ENCODE data around the gene LRTM2. TPM values are rescaled to one million over a fixed set of nuclear protein-coding genes. Genes with fewer than 3 reads are reported as not detected.

LRTM2 gene
- total and polyA plus RNA-seq, 2 experiments from 2014 or later: not detected

GRCh38 chr12:1872001-1872400, 51.6 kb downstream of the LRTM2 start:
- H3K9me3 ChIP-seq (ENCODE audit: low read depth): no peaks in the 10 kb centered on the region
- H4K20me1 ChIP-seq (ENCODE audit: insufficient read depth): no peaks in the 10 kb centered on the region
- H3K9ac ChIP-seq: no peak overlapping the region
- TF ChIP-seq EZH2 (IDR thresholded peaks at IDR 0.05; ENCODE audit: insufficient read depth, poor library complexity, severe bottlenecking): no peak
- no peak for TF ChIP-seq EZH2phosphoT487 (IDR thresholded peaks at IDR 0.05; ENCODE audit: insufficient read depth, low read depth)
- H3K4me2 ChIP-seq (ENCODE audit: unreplicated experiment): no peak overlapping the region
- H3K36me3 ChIP-seq (ENCODE audit: low read depth): no peaks in the 10 kb centered on the region
- no peaks in the 10 kb centered on the region for H3F3A ChIP-seq (ENCODE audit: insufficient read depth)
- no peak overlapping the region for H2AFZ ChIP-seq
- H3K4me3 ChIP-seq: no peak overlapping the region
- 14 to 15% methylated on average over 6 of the region's 6 CpGs for WGBS, 2 experiments (ENCODE audit: low coverage in 1 of 2, low lambda C conversion rate in 2 of 2, missing lambda C conversion rate in 2 of 2)
- peaks cover 59% of the 10 kb centered on the region for H3K27me3 ChIP-seq (replicated peaks; ENCODE audit: insufficient read depth)
- no peak for DNase-seq
- H3K9me2 ChIP-seq (ENCODE audit: insufficient read depth): no peaks in the 10 kb centered on the region
- no peaks in the 10 kb centered on the region for H3K4me1 ChIP-seq (ENCODE audit: insufficient read depth)
- H3K27ac ChIP-seq: no peak overlapping the region
- in situ Hi-C loops (cut with MboI): no loop called here
- no peaks in the 10 kb centered on the region for H3K79me2 ChIP-seq (ENCODE audit: insufficient read depth)

GRCh38 chr12:1872448-1872847, 52.1 kb downstream of the LRTM2 start:
- no peaks in the 10 kb centered on the region for H3K79me2 ChIP-seq (ENCODE audit: insufficient read depth)
- H3K36me3 ChIP-seq (ENCODE audit: low read depth): no peaks in the 10 kb centered on the region
- no peaks in the 10 kb centered on the region for H3K9me2 ChIP-seq (ENCODE audit: insufficient read depth)
- H3K27ac ChIP-seq: no peak overlapping the region
- H3K27me3 ChIP-seq (replicated peaks; ENCODE audit: insufficient read depth): peaks cover 57% of the 10 kb centered on the region
- H3K9me3 ChIP-seq (ENCODE audit: low read depth): no peaks in the 10 kb centered on the region
- H3F3A ChIP-seq (ENCODE audit: insufficient read depth): no peaks in the 10 kb centered on the region
- no peak overlapping the region for H3K4me2 ChIP-seq (ENCODE audit: unreplicated experiment)
- no peaks in the 10 kb centered on the region for H4K20me1 ChIP-seq (ENCODE audit: insufficient read depth)
- H3K9ac ChIP-seq: no peak overlapping the region
- no peak for TF ChIP-seq EZH2phosphoT487 (IDR thresholded peaks at IDR 0.05; ENCODE audit: insufficient read depth, low read depth)
- no peak for TF ChIP-seq EZH2 (IDR thresholded peaks at IDR 0.05; ENCODE audit: insufficient read depth, poor library complexity, severe bottlenecking)
- no peaks in the 10 kb centered on the region for H3K4me1 ChIP-seq (ENCODE audit: insufficient read depth)
- 33 to 44% methylated on average over 7 of the region's 7 CpGs for WGBS, 2 experiments (ENCODE audit: low coverage in 1 of 2, low lambda C conversion rate in 2 of 2, missing lambda C conversion rate in 2 of 2)
- no peak for DNase-seq
- H2AFZ ChIP-seq: no peak overlapping the region
- no peak overlapping the region for H3K4me3 ChIP-seq
- in situ Hi-C loops (cut with MboI): no loop called here

- no peak overlapping the region for H3K9ac ChIP-seq
- no peak overlapping the region for H2AFZ ChIP-seq
- no peaks in the 10 kb centered on the region for H3K9me2 ChIP-seq (ENCODE audit: insufficient read depth)
- H3K4me3 ChIP-seq: no peak overlapping the region
- H3F3A ChIP-seq (ENCODE audit: insufficient read depth): no peaks in the 10 kb centered on the region
- H3K4me2 ChIP-seq (ENCODE audit: unreplicated experiment): no peak overlapping the region
- in situ Hi-C loops (cut with MboI): no loop called here
- no peaks in the 10 kb centered on the region for H4K20me1 ChIP-seq (ENCODE audit: insufficient read depth)
- no peaks in the 10 kb centered on the region for H3K9me3 ChIP-seq (ENCODE audit: low read depth)
- WGBS, 2 experiments (ENCODE audit: low coverage in 1 of 2, low lambda C conversion rate in 2 of 2, missing lambda C conversion rate in 2 of 2): 24 to 28% methylated on average over 5 of the region's 5 CpGs
- TF ChIP-seq EZH2 (IDR thresholded peaks at IDR 0.05; ENCODE audit: insufficient read depth, poor library complexity, severe bottlenecking): no peak
- TF ChIP-seq EZH2phosphoT487 (IDR thresholded peaks at IDR 0.05; ENCODE audit: insufficient read depth, low read depth): no peak
- H3K36me3 ChIP-seq (ENCODE audit: low read depth): no peaks in the 10 kb centered on the region
- peaks cover 48% of the 10 kb centered on the region for H3K27me3 ChIP-seq (replicated peaks; ENCODE audit: insufficient read depth)
- no peaks in the 10 kb centered on the region for H3K4me1 ChIP-seq (ENCODE audit: insufficient read depth)
- H3K27ac ChIP-seq: no peak overlapping the region
- no peaks in the 10 kb centered on the region for H3K79me2 ChIP-seq (ENCODE audit: insufficient read depth)
- DNase-seq: no peak
These were observed 53.5 kb downstream of the LRTM2 start for GRCh38 chr12:1873531-1874510.

GRCh38 chr12:1875608-1876007, 55.2 kb downstream of the LRTM2 start:
- Histone ChIP-seq H3F3A (ENCODE audit: insufficient read depth) (no peaks in the 10 kb centered on the region), H3K4me1 (ENCODE audit: insufficient read depth) (no peaks in the 10 kb centered on the region), H4K20me1 (ENCODE audit: insufficient read depth) (no peaks in the 10 kb centered on the region), H3K4me2 (ENCODE audit: unreplicated experiment) (no peak overlapping the region), H3K4me3 (no peak overlapping the region), H2AFZ (no peak overlapping the region), H3K9me2 (ENCODE audit: insufficient read depth) (no peaks in the 10 kb centered on the region), H3K27ac (no peak overlapping the region), H3K79me2 (ENCODE audit: insufficient read depth) (no peaks in the 10 kb centered on the region), H3K9ac (no peak overlapping the region), H3K9me3 (ENCODE audit: low read depth) (no peaks in the 10 kb centered on the region), H3K36me3 (ENCODE audit: low read depth) (no peaks in the 10 kb centered on the region), H3K27me3 (replicated peaks; ENCODE audit: insufficient read depth) (peaks cover 50% of the 10 kb centered on the region)
- in situ Hi-C loops (cut with MboI): no loop called here
- no peak for DNase-seq
- 52 to 63% methylated on average over 6 of the region's 6 CpGs for WGBS, 2 experiments (ENCODE audit: low coverage in 1 of 2, low lambda C conversion rate in 2 of 2, missing lambda C conversion rate in 2 of 2)
- TF ChIP-seq EZH2 (IDR thresholded peaks at IDR 0.05; ENCODE audit: insufficient read depth, poor library complexity, severe bottlenecking): no peak
- TF ChIP-seq EZH2phosphoT487 (IDR thresholded peaks at IDR 0.05; ENCODE audit: insufficient read depth, low read depth): no peak
